ENCODE results near the gene GABRA1. TPM values are rescaled to one million over a fixed set of nuclear protein-coding genes. Genes with fewer than 3 reads are reported as not detected.

Gene GABRA1
- total RNA-seq, 1 experiment from 2014 or later: 1.4 TPM

Other genes with a start within 250 kb of the GABRA1 start
- not detected in 2 replicates for gene GABRA6, start 162.4 kb upstream of the GABRA1 start, total RNA-seq (2014; rRNA removed; shearing (Covaris generic))
- gene GABRG2, start 219.7 kb downstream of the GABRA1 start, total RNA-seq (2014; rRNA removed; shearing (Covaris generic)): 0.79 and 3.4 TPM in 2 replicates

Data from A172 (cell line).